GM12878 (cell line): ENCODE data around the gene RAC2. TPM values are rescaled to one million over a fixed set of nuclear protein-coding genes. Genes with fewer than 3 reads are reported as not detected.

ENCODE experiments used
- ATAC-seq: fragments of 200-7000 bp; cut with Tn5 transposase; 3 replicates; pipeline ENCODE4 v1.9.1; 2020; ENCODE audit warnings: mild to moderate bottlenecking, moderate library complexity
- BruUV-seq: library from RNA; stranded (reverse); fragments of 400-500 nt; replicated peaks from 2 replicates; lab custom pipeline; 2021; lab: Mats Ljungman, UMichigan
- CTCF ChIA-PET: fragments of 300-600 bp; sonication (Branson Sonifier 250); formaldehyde crosslinking; extraction: SDS; loops from one replicate; lab custom pipeline; 2021; ENCODE audit warnings: inconsistent platforms; lab: Yijun Ruan, JAX
- POLR2A ChIA-PET: fragments of 350-600 bp; formaldehyde crosslinking; extraction: SDS; loops from one replicate; lab custom pipeline; 2021; ENCODE audit warnings: inconsistent platforms; lab: Charles Lee
- RAD21 ChIA-PET: fragments of 300-600 bp; sonication (Branson Sonifier 250); formaldehyde crosslinking; loops from one replicate; lab custom pipeline; 2023; ENCODE audit warnings: antibody characterized with exemption; ENCODE audit not compliant: unreplicated experiment; lab: Charles Lee
- SMC1A ChIA-PET: fragments of 300-600 bp; sonication (Branson Sonifier 250); formaldehyde crosslinking; loops from one replicate; lab custom pipeline; 2023; ENCODE audit not compliant: unreplicated experiment, uncharacterized antibody; lab: Charles Lee
- DNase-seq: peaks from one replicate; pipeline ENCODE4 v3.0.0-alpha.2; 2011; ENCODE audit warnings: low read depth, low spot score
- FAIRE-seq: peaks from 3 replicates; lab custom pipeline; 2011; peaks lifted over from hg19 to GRCh38; lab: Jason Lieb, UNC
- H2AFZ ChIP-seq: 2 replicates; pipeline ENCODE4 v1.6.0; 2011; ENCODE audit warnings: low read depth, low read length, control low read depth; ENCODE audit not compliant: control insufficient read depth
- H3K27ac ChIP-seq: 2 replicates; pipeline ENCODE4 v1.5.1; 2011; ENCODE audit warnings: control low read depth; ENCODE audit not compliant: control insufficient read depth, insufficient read depth
- H3K27me3 ChIP-seq, 2 experiments: replicated peaks in 1 of 2; 2 replicates each; pipeline versions ENCODE4 v1.6.0 to v1.6.1; 2011; ENCODE audit warnings: low read length in 1 of 2; ENCODE audit not compliant: control insufficient read depth in 2 of 2, insufficient read depth in 2 of 2
- H3K36me3 ChIP-seq, 2 experiments: 2 replicates each; pipeline ENCODE4 v1.5.1; 2011; ENCODE audit warnings: low read length in 1 of 2; ENCODE audit not compliant: control insufficient read depth in 2 of 2, insufficient read depth in 2 of 2
- H3K4me1 ChIP-seq: 2 replicates; pipeline ENCODE4 v1.6.1; 2011; ENCODE audit warnings: mild to moderate bottlenecking, low read length, moderate library complexity, mixed read lengths; ENCODE audit not compliant: control insufficient read depth, insufficient read depth
- H3K4me2 ChIP-seq: 2 replicates; pipeline ENCODE4 v1.6.0; 2011; ENCODE audit warnings: control low read depth; ENCODE audit not compliant: control insufficient read depth, insufficient read depth
- H3K4me3 ChIP-seq: fragments of 200-600 bp; sonication (generic); 2 replicates; pipeline ENCODE4 v1.5.1; 2016
- H3K79me2 ChIP-seq: 2 replicates; pipeline ENCODE4 v1.6.0; 2011; ENCODE audit warnings: low read length; ENCODE audit not compliant: control insufficient read depth, insufficient read depth
- H3K9ac ChIP-seq: 2 replicates; pipeline ENCODE4 v1.8.0; 2011; ENCODE audit warnings: low read length, control low read depth, mixed read lengths; ENCODE audit not compliant: control insufficient read depth, insufficient read depth
- H3K9me3 ChIP-seq: replicated peaks from 3 replicates; pipeline ENCODE4 v1.5.1; 2011; ENCODE audit warnings: mild to moderate bottlenecking, low read length; ENCODE audit not compliant: control insufficient read depth, insufficient read depth
- H4K20me1 ChIP-seq: 2 replicates; pipeline ENCODE4 v1.6.0; 2011; ENCODE audit not compliant: control insufficient read depth, insufficient read depth
- POLR2A ChIP-seq: IDR thresholded peaks from 2 replicates; pipeline ENCODE4 v1.6.1; 2011; ENCODE audit warnings: low read depth, mild to moderate bottlenecking, low read length
- RUNX3 ChIP-seq: IDR thresholded peaks from 2 replicates; pipeline ENCODE4 v1.6.1; 2012; ENCODE audit warnings: low read length, inconsistent platforms
- ZSCAN29 ChIP-seq: fragments of 450-650 bp; IDR thresholded peaks from 2 replicates; pipeline ENCODE4 v1.6.1; 2017; ENCODE audit warnings: mild to moderate bottlenecking, moderate library complexity
- WGBS: methylation state at CpG from one replicate; pipeline ENCODE4 v1.1.6; 2016; ENCODE audit warnings: low lambda C conversion rate; ENCODE audit not compliant: insufficient replicate concordance, insufficient coverage; ENCODE audit errors: missing lambda C conversion rate; 5-methylcytosine and 5-hydroxymethylcytosine counted together
- in situ Hi-C: fragments of 300-500 bp; cut with MboI; formaldehyde crosslinking; loops from 9 replicates; pipeline ENCODE4 v1.14.3; 2018; ENCODE audit warnings: mixed read lengths
- intact Hi-C: fragments of 100-400 bp; cut with micrococcal nuclease; formaldehyde crosslinking; loops from one replicate; pipeline ENCODE4 v1.14.2; 2022; ENCODE audit not compliant: unreplicated experiment
- polyA plus RNA-seq, 11 experiments: library from polyadenylated mRNA; depleted of rRNA in 4 of 11; unstranded in 6 of 11; stranded (reverse) in 5 of 11; fragments of >200 nt; fragmentation: Nextera tagmentation in 4 of 11; fragmentation: Illumina TruSeq in 1 of 11; extraction: Ambion mirVana in 4 of 11; extraction: Trizol in 1 of 11; gene quantifications; 1 replicate in 1 of 11; 2 replicates in 10 of 11; pipeline versions ENCODE4 v1.2.1 to v1.2.3, GENCODE V29; 2011 to 2016; ENCODE audit warnings: inconsistent platforms in 2 of 11, missing spikeins in 2 of 11, low read depth in 1 of 11
- total RNA-seq, 4 experiments: library from RNA; depleted of rRNA in 3 of 4; stranded (reverse); fragments of >200 nt in 3 of 4; fragmentation: Illumina TruSeq in 1 of 4; extraction: Trizol in 1 of 4; gene quantifications; 2 replicates each; pipeline versions ENCODE4 v1.2.1 to v1.2.3, GENCODE V29; 2013 to 2021
- TF ChIP-seq, protein P1 (sequence below): fragments of 450-650 bp; formaldehyde crosslinking; IDR thresholded peaks from 2 replicates; pipeline ENCODE4 v1.4.0; 2022; ENCODE audit warnings: mild to moderate bottlenecking, moderate library complexity
- TF ChIP-seq, protein P2 (sequence below): fragments of 450-650 bp; IDR thresholded peaks from 2 replicates; pipeline ENCODE4 v1.6.1; 2014; ENCODE audit warnings: mild to moderate bottlenecking

The RAC2 gene
- total and polyA plus RNA-seq, 10 of the 15 experiments (the other 5 are each of a cell fraction or from before 2014, with no cell fraction given), result 102 to 386 (median 304) TPM

DNA sequence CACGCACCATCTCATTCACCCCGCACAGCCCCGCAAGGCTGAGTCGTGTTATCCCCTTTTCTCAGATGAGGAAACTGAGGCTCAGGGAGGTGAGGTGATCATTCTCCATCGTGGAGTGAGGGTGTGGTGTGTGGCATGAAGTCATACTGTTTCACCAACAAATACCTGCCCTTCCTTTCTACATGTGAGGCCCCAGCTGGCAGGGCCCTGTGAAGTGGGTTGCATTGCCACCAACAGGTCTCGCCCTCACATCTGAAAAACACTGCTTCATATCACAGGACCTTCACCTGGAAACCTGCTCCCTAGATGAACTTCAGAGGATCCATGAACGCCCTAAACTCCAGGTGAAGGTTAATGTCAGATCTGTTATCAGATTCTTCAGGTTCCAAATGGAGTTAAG, 36.1 kb downstream of the RAC2 start:
- TF ChIP-seq ZSCAN29, result no peak
- TF ChIP-seq, protein P1, sequence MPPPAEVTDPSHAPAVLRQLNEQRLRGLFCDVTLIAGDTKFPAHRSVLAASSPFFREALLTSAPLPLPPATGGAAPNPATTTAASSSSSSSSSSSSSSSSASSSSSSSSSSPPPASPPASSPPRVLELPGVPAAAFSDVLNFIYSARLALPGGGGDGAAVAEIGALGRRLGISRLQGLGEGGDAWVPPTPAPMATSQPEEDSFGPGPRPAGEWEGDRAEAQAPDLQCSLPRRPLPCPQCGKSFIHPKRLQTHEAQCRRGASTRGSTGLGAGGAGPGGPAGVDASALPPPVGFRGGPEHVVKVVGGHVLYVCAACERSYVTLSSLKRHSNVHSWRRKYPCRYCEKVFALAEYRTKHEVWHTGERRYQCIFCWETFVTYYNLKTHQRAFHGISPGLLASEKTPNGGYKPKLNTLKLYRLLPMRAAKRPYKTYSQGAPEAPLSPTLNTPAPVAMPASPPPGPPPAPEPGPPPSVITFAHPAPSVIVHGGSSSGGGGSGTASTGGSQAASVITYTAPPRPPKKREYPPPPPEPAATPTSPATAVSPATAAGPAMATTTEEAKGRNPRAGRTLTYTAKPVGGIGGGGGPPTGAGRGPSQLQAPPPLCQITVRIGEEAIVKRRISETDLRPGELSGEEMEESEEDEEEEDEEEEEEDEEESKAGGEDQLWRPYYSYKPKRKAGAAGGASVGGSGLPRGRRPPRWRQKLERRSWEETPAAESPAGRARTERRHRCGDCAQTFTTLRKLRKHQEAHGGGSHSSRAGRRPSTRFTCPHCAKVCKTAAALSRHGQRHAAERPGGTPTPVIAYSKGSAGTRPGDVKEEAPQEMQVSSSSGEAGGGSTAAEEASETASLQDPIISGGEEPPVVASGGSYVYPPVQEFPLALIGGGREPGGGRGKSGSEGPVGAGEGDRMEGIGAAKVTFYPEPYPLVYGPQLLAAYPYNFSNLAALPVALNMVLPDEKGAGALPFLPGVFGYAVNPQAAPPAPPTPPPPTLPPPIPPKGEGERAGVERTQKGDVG (CRISPR knock-in tag), result no peak
- TF ChIP-seq RUNX3, result no peak
- TF ChIP-seq, protein P2, sequence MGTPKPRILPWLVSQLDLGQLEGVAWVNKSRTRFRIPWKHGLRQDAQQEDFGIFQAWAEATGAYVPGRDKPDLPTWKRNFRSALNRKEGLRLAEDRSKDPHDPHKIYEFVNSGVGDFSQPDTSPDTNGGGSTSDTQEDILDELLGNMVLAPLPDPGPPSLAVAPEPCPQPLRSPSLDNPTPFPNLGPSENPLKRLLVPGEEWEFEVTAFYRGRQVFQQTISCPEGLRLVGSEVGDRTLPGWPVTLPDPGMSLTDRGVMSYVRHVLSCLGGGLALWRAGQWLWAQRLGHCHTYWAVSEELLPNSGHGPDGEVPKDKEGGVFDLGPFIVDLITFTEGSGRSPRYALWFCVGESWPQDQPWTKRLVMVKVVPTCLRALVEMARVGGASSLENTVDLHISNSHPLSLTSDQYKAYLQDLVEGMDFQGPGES, result no peak
- TF ChIP-seq POLR2A, result no peak
- TF ChIP-seq, all 136 proteins: peak for 0
- H3K27ac ChIP-seq, result no peak overlapping the region
- H3K36me3 ChIP-seq, result no peaks in the 10 kb centered on the region; a peak in 3 of 4 replicates
- ChIA-PET RAD21 (no interaction called here), CTCF (no interaction called here), SMC1A (no interaction called here), POLR2A (interaction anchor here (0.9 kb wide), 1 partner anchor 10 kb away, joined by 5 read pairs; no protein-coding TSS in a partner anchor)
- intact Hi-C loops (no loop called here), in situ Hi-C loops (loop anchor here (25.0 kb wide), 1 partner anchor 1821 kb away; the partner anchor contains the start of gene HMOX1)
- H3K27me3 ChIP-seq, result no peaks in the 10 kb centered on the region
- no peak overlapping the region for H3K4me2 ChIP-seq
- ATAC-seq (no peak), FAIRE-seq (no peak), DNase-seq (no peak)
- no peak overlapping the region for H2AFZ ChIP-seq
- no TSS peak for BruUV-seq
- no peak overlapping the region for H3K4me3 ChIP-seq
- H3K9ac ChIP-seq, result no peak overlapping the region
- no peaks in the 10 kb centered on the region for H3K4me1 ChIP-seq
- no peaks in the 10 kb centered on the region for H4K20me1 ChIP-seq
- WGBS, result 70% methylated on average over 7 of the region's 7 CpGs
- no peaks in the 10 kb centered on the region for H3K79me2 ChIP-seq
- H3K9me3 ChIP-seq, result no peaks in the 10 kb centered on the region
